HG03039 (cell line): ENCODE data around the gene SYNE2.
"Not testable (repeated sequence)": the region's sequence is repeated elsewhere in the genome, so short reads cannot be mapped to it uniquely, and the experiment has no call there.

ENCODE experiments used
- ATAC-seq: cut with Tn5 transposase; IDR thresholded peaks from one replicate; pipeline ENCODE4 v1.9.1; 2021; ENCODE audit warnings: mild to moderate bottlenecking, moderate library complexity; ENCODE audit not compliant: unreplicated experiment

The SYNE2 gene

GRCh38 chr14:64000749-64001148 lies 147.9 kb downstream of the SYNE2 start:
- no peak for ATAC-seq

GRCh38 chr14:64005822-64006221 lies 153.0 kb downstream of the SYNE2 start:
- no peak for ATAC-seq

DNA sequence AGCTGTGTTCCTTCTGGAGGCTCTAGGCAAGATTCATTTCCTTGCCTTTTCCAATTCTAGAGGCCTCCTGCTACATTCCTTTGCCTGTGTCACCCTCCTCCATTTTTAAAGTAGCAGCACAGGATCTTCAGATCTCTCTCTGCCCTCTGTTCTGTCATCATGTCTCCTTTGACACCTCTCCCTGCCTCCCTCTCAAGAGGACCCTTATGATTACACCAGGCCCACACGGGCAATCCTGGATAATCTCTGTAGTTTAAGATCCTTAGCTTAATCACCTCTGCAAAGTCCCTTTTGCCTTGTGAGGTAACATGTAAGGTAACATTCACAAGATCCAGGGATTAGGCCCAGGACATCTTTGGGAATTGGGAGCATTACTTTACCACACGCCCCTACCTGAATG lies 155.2 kb downstream of the SYNE2 start:
- ATAC-seq, result no peak

- no peak for ATAC-seq
Measured at GRCh38 chr14:64012003-64012402, 159.2 kb downstream of the SYNE2 start.

GRCh38 chr14:64012720-64013119 lies 159.9 kb downstream of the SYNE2 start:
- no peak for ATAC-seq

DNA sequence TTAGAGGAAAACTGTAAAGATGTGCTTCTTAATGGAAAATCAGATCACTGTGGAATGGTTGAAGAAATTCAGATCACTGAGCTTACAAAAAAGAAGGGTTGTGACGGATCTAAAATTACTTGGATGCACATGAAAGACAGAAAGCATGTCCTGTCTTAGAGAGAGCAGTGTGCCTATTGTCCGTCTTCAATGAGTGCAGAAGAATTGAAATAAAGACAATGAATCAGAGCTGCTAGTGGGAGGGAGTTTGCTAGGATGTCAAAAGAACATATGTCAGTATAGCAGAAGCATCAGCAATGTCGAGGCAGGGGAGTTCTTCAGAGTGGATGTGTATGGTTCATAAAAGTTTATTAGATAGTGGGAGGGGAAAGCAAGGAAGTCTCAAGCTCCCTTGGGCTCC lies 172.7 kb downstream of the SYNE2 start:
- ATAC-seq, result no peak

DNA sequence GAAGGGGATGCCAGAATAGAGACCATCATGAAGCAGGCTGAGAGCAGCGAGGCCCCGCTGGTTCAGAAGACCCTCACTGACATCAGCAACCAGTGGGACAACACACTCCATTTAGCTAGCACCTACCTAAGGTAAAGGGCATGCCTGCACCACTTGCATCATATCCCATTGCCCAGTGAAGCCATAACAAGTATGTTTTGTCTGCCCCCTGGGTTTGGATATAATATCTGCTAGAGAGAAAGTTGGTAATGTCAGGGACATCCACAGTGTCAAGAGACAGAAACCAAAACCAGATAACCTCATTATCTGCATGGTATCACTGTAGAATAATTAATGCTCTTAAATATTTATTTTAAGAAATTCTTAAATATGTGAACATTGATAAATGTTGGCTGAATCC lies 173.8 kb downstream of the SYNE2 start:
- no peak for ATAC-seq

GRCh38 chr14:64035143-64035542 lies 182.3 kb downstream of the SYNE2 start:
- ATAC-seq, result no peak

- ATAC-seq, result not testable (repeated sequence)
Measured at GRCh38 chr14:64037869-64038745, 185.3 kb downstream of the SYNE2 start.

DNA sequence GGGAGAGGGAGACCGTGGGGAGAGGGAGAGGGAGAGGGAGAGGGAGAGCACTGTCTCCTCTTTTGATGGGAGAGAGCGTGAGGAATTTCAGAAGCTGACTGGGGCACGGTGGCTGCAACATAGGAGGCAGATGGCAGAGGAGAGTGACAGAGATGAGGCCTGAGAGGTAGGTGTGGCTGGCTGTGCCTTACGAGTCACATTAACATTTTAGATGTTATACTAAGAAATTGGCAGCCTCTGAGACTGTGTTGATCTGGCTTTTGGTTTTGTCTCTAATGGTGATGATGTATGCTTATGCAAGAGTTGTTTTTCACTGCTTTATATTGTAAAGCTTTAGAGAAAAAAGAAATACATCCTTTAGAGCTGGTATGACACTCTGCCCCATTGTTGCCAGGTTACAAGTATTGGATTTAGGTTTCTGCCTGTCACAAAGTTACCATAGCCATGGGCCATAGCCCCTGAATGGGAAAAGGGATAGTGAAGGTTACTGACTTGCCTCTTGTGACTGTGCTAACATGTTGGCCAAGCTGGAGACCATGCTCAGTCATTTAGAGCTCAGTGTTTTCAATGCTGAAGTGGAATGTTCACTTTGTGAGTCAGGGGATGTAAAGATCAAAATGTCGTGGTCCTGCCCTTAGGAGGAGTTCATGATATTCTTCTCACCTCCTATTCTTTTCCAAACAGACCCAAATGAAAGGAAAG lies 186.2 kb downstream of the SYNE2 start:
- ATAC-seq, result no peak

DNA sequence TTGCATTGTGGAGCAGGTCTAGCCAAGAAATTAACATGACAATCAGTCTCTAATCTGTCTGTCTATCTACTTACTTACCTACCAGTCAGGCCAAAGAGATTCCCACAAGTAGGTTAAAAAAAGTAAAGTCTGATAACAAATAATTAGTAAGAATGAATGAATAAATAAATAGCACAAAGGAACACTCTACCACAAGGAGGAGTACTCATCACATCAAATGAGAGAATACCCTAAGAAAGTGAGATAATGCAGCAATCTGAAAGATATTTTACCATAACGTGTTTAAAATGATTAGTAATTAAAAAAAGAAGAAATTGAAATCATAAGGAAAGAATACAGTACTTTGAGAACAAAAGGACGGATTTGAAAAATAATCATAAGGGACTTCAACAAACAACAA lies 187.2 kb downstream of the SYNE2 start:
- no peak for ATAC-seq

- not testable (repeated sequence) for ATAC-seq
Measured at GRCh38 chr14:64043296-64043695, 190.5 kb downstream of the SYNE2 start.

DNA sequence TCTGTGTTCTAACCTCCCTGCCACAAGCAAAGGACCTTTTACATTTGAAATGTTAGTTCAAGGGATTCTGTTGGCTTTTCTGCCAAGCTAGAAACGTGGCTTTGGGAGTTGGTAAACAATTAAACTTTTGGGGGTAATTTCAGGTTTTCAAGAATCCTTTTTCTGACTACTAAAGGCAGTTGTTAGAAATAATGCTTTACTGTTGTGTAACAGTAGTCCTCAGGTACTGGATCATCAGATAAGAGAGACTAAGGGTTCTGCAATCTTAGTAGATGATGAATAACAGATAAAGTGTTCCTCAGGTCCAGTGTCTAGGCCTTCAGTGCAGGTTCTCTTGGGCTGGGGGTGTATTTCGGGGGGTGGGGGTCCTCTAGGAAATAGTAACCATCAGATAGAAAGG lies 192.3 kb downstream of the SYNE2 start:
- no peak for ATAC-seq

GRCh38 chr14:64049616-64050381 lies 197.0 kb downstream of the SYNE2 start:
- ATAC-seq, result no peak

GRCh38 chr14:64053694-64054669 lies 201.2 kb downstream of the SYNE2 start:
- no peak for ATAC-seq

GRCh38 chr14:64059454-64060198 lies 206.8 kb downstream of the SYNE2 start:
- ATAC-seq, result no peak

- no peak for ATAC-seq
Measured at GRCh38 chr14:64060199-64060545, 207.4 kb downstream of the SYNE2 start.

- ATAC-seq, result no peak
Measured at GRCh38 chr14:64060648-64061096, 207.9 kb downstream of the SYNE2 start.

DNA sequence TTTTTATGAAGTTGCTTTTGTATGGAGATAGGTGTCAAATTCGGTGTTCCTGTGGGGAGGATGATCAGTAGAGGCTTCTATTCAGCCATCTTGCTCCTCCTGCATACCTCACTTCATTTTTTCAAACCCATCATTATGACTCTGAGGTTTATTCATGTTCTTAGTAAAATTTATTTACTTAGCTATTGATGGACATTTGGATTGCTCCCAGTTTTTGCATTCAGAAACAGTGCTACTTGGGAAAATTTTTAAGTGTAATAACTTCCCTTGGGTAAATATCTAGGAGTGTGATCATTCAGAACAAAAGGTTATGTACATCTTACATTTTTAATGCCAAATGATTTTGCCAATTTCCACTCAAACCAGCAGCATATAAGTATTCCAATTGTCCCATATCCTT lies 208.3 kb downstream of the SYNE2 start:
- no peak for ATAC-seq

DNA sequence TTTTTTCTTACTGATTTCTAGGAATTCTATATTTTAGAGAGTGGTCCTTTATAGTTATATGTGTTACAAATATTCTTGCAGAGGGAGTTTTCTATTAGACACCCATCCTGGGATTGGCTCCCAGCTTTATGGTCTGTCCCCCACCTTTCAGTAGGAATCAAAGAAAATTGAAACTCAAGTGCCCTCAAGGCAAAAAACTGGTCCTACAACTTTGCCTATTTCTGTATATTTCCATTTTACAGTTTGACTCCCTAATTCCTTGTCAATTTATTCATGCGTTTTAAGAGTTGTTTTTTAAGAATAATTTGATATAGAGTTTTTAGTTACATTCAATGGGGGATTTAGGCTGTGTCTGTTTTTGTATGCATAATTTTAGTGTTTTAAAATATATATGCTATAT lies 208.9 kb downstream of the SYNE2 start:
- no peak for ATAC-seq
